GM18907 (cell line): Measurements from ENCODE around the gene RARS2.
"Not testable (repeated sequence)": the region's sequence is repeated elsewhere in the genome, so short reads cannot be mapped to it uniquely, and the experiment has no call there.

Source experiments
- ATAC-seq: cut with Tn5 transposase; IDR thresholded peaks from one replicate; pipeline ENCODE4 v1.9.1; 2021; ENCODE audit warnings: mild to moderate bottlenecking, moderate library complexity; ENCODE audit not compliant: unreplicated experiment

The RARS2 gene, protein sequence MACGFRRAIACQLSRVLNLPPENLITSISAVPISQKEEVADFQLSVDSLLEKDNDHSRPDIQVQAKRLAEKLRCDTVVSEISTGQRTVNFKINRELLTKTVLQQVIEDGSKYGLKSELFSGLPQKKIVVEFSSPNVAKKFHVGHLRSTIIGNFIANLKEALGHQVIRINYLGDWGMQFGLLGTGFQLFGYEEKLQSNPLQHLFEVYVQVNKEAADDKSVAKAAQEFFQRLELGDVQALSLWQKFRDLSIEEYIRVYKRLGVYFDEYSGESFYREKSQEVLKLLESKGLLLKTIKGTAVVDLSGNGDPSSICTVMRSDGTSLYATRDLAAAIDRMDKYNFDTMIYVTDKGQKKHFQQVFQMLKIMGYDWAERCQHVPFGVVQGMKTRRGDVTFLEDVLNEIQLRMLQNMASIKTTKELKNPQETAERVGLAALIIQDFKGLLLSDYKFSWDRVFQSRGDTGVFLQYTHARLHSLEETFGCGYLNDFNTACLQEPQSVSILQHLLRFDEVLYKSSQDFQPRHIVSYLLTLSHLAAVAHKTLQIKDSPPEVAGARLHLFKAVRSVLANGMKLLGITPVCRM

DNA sequence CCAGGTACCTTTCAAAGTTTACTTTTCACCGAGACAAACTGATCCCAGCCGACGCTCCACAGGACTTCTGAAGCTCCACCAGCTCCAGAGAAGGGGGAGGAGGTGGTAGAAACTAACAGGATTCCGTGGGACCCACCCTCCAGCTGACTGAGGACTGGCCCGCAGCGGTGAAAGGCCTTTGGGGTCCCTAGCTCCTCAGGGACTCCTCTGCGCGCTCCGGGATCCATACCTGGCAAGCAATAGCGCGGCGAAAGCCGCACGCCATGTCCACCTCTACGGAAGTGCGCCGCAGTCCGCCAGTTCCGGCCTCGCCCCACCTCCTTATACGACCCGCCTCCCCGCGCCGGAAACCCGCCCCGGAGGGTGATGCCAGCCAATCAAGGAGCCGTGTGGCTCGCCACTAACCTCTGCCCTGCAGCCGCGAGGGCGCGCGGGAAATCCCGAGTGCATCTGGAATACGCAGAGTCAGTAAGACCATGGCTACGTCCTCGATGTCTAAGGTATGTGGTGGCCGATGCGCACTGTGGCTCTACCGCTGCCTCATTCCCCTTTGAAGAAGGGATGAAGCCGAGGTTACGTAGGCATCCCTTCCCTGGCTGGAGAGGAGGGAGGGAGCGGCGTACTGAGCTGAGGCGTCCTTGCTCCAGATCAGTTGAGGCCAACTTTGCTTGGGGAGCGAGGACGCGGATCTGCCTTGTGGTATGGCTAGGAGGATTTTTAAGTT is at the start of gene RARS2, which contains the start of gene ORC3:
Gene RARS2 (minus strand): TSS at position 295 of the 724 bp plus-strand sequence. CDS start 30 bp downstream, at position 265.
Gene ORC3 (plus strand): TSS at position 443 of the 724 bp plus-strand sequence. CDS start 34 bp downstream, at position 477.
- ATAC-seq = peak; percentile 99

GRCh38 chr6:87639373-87639772 is 49.6 kb upstream of the RARS2 start:
- no peak for ATAC-seq

DNA sequence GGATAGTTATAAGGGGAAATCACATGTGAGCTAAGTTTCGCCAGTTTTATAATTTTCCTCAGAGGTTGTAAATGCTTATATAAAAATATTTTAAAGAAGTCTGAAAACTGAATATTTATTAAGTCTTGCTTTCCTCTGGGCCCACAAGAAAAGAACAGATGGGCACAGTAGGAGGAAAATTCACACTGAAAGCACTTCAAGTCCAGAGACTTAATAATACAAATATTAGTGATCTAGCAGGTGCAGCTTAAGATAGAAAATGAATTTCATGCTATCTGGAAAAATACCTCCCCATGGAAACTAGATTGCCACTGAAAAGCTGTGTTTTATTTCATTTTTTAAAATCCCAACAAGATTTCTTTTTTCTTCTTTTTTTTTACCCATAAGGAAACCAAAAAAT is 47.3 kb upstream of the RARS2 start:
- ATAC-seq = no peak

- ATAC-seq = no peak
Measured at GRCh38 chr6:87636315-87636714, 46.5 kb upstream of the RARS2 start.

GRCh38 chr6:87633851-87634250 is 44.1 kb upstream of the RARS2 start:
- ATAC-seq = no peak

DNA sequence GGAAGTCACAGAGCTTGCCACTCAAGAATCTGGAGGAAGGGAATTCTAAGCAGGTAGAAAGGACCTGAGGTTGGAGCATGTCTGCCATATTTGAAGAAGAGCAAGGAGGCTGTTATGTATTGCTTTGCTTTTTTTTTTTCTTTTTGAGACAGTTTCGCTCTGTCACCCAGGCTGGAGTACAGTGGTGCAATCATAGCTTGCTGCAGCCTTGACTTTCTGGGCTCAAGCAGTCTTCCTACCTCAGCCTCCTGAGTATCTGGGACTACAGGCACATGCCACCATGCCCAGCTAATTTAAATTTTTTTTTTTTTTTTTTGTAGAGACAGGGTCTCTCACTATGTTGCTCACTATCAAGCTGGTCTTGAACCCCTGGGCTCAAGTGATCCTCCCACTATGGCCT is 41.0 kb upstream of the RARS2 start:
- no peak for ATAC-seq

GRCh38 chr6:87628881-87629280 is 39.1 kb upstream of the RARS2 start:
- no peak for ATAC-seq

- no peak for ATAC-seq
Measured at GRCh38 chr6:87628424-87628823, 38.6 kb upstream of the RARS2 start.

DNA sequence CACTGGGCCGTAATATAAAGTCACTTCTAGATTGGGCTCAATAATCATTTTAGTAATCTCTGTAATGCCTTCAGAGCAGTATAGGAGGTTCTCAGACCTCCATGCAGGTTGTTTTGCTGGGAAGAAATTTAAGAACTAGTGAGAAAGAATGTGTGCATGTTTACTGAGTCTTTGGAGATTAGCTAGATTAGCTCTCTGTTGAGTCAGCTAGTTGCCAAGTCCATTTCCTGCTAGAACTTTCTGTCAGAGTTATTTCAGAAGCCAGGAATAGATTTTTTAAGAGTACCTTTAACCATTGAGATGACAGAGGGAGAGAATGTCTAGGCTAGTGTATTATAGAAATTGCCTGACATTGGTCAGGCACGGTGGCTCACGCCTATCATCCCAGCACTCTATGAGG is 33.5 kb upstream of the RARS2 start:
- no peak for ATAC-seq

DNA sequence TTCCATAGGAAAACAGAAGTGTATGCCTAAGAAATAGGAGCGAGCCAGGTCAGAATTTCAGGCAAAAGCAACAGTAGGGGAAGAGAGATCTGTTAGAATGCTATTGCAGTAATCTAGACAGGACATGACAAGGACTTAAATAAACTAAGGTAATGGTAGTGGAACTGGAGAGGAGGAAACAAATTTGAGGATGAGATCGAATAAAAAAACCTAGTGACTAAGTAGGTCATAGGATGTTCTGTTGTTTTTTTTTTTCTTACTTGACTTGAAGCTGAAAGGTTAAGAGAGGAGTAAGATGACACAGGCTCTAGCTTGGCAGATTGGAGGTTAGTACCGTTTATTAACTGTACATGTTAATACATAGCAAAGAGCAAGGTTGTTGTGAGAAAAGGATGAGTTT is 28.7 kb upstream of the RARS2 start:
- no peak for ATAC-seq

GRCh38 chr6:87617405-87617804 is 27.6 kb upstream of the RARS2 start:
- ATAC-seq = no peak

DNA sequence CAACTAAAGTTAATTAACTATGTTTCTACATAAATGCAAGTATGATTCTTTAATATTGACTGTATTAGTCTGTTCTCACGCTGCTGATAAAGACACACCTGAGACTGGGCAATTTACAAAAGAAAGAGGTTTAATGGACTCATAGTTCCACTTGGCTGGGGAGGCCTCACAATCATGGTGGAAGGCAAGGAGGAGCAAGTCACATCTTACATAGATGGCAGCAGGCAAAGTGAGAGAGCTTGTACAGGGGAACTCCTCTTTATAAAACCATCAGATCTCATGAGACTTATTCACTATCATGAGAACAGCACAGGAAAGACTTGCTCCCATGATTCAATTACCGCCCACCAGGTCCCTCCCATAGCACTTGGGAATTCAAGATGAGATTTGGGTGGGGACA is 23.2 kb upstream of the RARS2 start:
- not testable (repeated sequence) for ATAC-seq

DNA sequence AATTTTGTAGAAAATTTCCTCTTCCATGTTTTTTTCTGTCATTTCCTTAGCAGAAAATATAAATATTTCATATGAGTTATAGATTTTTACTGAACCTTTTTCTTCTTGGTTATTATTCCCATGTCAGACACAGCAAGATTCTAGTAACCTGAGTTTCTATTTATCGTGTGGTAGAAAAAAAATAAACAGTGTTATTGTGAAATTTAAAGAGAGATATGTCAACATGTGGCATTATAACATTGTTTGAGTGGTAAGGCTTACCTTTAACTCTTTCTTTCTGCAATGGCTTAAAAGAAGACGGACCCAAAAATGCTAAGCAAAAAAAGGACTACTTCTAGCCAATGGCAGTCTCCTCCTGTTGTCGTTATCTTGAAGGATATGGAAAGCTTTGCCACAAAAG is 19.0 kb upstream of the RARS2 start:
- ATAC-seq = no peak

- ATAC-seq = no peak
Measured at GRCh38 chr6:87606199-87606598, 16.4 kb upstream of the RARS2 start.

DNA sequence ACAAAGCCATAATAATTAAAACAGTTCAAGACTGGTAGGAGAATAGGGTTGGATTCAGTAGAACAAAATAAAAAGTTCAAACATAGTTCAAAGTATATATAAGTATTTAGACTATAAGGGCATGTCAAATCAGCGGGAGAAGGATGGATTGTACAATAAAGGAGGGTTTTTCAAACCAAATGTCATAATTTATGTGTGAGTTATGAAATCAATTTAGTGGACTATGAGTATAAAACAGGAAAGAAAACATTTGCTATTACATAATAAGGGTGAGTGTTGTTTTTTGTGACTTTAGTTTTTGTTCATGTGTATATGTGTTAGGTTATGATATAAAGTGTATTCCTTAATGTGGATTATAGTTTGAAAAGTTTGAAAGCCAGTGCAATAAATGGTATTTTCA is 10.8 kb upstream of the RARS2 start:
- ATAC-seq = no peak

DNA sequence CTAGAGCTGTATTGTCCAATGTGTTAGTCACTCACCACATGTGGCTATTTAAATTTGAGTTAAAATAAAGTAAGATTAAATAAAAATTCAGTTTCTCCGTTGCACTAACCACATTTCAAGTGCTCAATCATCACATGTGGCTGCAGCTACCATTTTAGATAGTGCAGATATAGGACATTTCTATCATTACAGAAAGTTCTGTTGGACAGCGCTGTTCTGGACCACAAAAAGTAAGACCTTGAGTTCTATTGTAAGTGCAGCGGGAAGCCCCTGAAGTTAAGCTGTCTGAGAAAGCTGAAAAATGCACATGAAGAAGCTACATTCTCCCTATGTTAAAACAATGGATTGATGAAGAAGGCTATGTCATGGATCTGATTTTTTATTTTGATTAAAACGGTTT is 1.2 kb upstream of the RARS2 start:
- no peak for ATAC-seq

DNA sequence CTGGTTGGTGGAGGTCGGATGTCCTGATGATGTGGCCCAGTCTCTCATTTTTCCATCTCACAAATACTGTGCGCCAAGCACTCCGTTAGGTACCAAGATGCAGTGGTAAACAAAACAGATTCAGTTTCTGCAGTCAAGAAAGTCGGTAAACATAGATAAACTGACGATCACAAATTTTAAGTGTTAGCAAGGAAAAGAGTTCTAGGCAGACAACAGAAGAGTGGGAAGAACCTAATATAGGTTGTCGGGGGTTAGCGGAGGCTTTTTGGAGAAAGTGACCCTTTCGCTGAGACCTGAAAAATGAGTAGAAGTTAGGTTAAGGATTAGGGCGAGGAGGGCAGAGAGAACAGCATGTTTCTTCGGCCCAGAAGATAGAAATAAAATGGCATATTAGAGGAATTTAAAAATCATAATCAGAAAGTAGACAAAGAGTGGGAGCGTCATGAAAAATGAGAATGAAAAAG is 662 bp upstream of the RARS2 start:
- no peak for ATAC-seq

DNA sequence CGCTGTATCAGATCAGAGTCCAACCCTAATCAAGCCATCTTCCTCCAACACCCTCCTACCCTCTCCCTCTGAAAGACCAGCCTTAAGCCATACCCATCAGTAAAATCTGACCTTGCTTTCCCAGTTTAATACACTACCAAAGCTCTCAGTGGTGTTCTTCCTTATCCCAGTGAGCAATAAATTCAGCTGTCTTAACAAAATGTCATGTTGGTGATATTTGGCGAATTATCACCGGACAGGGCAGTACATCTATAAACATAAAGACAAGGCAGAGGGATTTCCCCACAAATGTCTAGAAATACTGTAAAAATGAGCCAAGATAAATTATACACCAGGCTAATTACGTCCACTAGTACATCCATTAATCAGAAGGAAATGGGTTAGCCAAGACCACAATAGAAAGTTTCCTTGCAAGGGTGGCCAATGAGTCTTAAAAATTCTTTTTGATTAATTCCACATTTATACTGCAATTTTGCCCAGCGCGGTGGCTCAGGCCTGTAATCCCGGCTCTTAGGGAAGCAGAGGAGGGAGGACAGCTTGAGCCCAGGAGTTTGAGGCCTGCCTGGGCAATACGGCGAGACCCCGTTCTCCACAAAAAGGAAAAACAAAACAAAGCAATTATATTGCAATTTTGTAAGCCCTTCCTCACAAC is 905 bp downstream of the RARS2 start:
- no peak for ATAC-seq

DNA sequence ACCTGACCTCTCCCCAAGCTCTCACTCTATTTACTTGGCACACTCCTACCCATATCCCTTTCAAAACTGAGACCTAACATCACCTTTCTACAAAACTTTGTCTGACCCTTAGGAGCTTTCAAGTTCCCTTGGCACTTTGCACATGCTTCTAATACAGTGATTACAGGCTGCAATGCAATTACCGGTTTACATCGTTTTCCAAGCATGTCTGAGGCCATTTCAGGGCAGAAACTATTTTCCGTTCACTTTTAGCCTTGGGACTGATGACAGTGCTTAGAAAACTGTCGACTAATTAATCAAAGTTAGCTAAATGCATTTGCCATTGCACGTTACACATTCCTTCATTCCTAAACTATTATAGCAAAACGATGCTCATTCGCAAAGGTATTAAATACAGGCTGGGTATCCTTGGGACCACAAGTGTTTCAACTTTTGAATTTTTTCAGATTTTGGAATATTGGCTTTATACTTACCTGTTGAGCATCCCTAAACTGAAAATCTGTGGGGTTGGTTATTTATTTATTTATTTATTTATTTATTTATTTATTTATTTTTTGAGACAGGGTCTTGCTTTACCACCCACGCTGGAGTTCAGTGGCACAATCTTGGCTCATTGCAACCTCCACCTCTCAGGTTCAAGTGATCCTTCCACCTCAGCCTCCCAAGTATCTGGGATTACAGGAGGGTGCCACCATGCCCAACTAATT is 3.3 kb downstream of the RARS2 start:
- ATAC-seq = no peak

- no peak for ATAC-seq
Measured at GRCh38 chr6:87583822-87584221, 6.0 kb downstream of the RARS2 start.

GRCh38 chr6:87575423-87575822 is 14.4 kb downstream of the RARS2 start:
- ATAC-seq = no peak
